ENCODE results near the gene PI4KB. TPM values are rescaled to one million over a fixed set of nuclear protein-coding genes. Genes with fewer than 3 reads are reported as not detected.

PI4KB gene
- total RNA-seq, 2 experiments from 2014 or later = 38.0 to 50.6 TPM

- intact Hi-C loops (cut with micrococcal nuclease; ENCODE audit: unreplicated experiment) = no loop called here
- DNase-seq (ENCODE audit: low spot score) = no peak
- Histone ChIP-seq H4K20me1 (ENCODE audit: insufficient read depth, low read length) (no peaks in the 10 kb centered on the region), H3K36me3 (ENCODE audit: insufficient read depth, low read length) (no peaks in the 10 kb centered on the region), H3K4me1 (ENCODE audit: insufficient read depth, low read length, poor library complexity, severe bottlenecking) (peaks cover 6% of the 10 kb centered on the region), H3K79me2 (ENCODE audit: insufficient read depth, low read depth, low read length) (no peaks in the 10 kb centered on the region), H3K4me2 (ENCODE audit: low read length) (no peak overlapping the region), H3K9me3 (ENCODE audit: low read length) (no peaks in the 10 kb centered on the region), H3K27ac (ENCODE audit: low read depth, low read length, poor library complexity, severe bottlenecking) (no peak overlapping the region), H3K9me2 (ENCODE audit: insufficient read depth, low read length) (no peaks in the 10 kb centered on the region), H2AFZ (ENCODE audit: low read length) (no peak overlapping the region), H3K4me3 (ENCODE audit: low read depth, low read length, poor library complexity, severe bottlenecking) (no peak overlapping the region)
- ChIA-PET POLR2A (interaction anchor here (0.6 to 0.7 kb wide), 2 partner anchors 205 to 1135 kb away, joined by 3 to 6 read pairs; no protein-coding TSS in a partner anchor), CTCF (ENCODE audit: unreplicated experiment) (no interaction called here)
- TF ChIP-seq CTCF (conservative IDR thresholded peaks at IDR 0.05; ENCODE audit: low read length) = no peak
- no peak for TF ChIP-seq EZH2phosphoT487 (IDR thresholded peaks at IDR 0.05; ENCODE audit: borderline replicate concordance, low read depth, low read length)
- BruUV-seq (replicated peaks) = no TSS peak
Measured at GRCh38 chr1:151368393-151369301, 41.4 kb upstream of the PI4KB start.

- no peak overlapping the region for H3K4me3 ChIP-seq (ENCODE audit: low read depth, low read length, poor library complexity, severe bottlenecking)
- DNase-seq (ENCODE audit: low spot score) = no peak
- H3K27ac ChIP-seq (ENCODE audit: low read depth, low read length, poor library complexity, severe bottlenecking) = no peak overlapping the region
- intact Hi-C loops (cut with micrococcal nuclease; ENCODE audit: unreplicated experiment) = no loop called here
- CTCF ChIA-PET (ENCODE audit: unreplicated experiment) = no interaction called here
- H3K79me2 ChIP-seq (ENCODE audit: insufficient read depth, low read depth, low read length) = no peaks in the 10 kb centered on the region
- POLR2A ChIA-PET = interaction anchor here (0.6 to 1.1 kb wide), 2 partner anchors 15 to 19 kb away, joined by 3 read pairs; no protein-coding TSS in a partner anchor
- H3K36me3 ChIP-seq (ENCODE audit: insufficient read depth, low read length) = no peaks in the 10 kb centered on the region
- peaks cover 6% of the 10 kb centered on the region for H3K4me1 ChIP-seq (ENCODE audit: insufficient read depth, low read length, poor library complexity, severe bottlenecking)
- H2AFZ ChIP-seq (ENCODE audit: low read length) = no peak overlapping the region
- TF ChIP-seq CTCF (conservative IDR thresholded peaks at IDR 0.05; ENCODE audit: low read length) (no peak), EZH2phosphoT487 (IDR thresholded peaks at IDR 0.05; ENCODE audit: borderline replicate concordance, low read depth, low read length) (no peak)
- no peaks in the 10 kb centered on the region for H3K9me2 ChIP-seq (ENCODE audit: insufficient read depth, low read length)
- H4K20me1 ChIP-seq (ENCODE audit: insufficient read depth, low read length) = no peaks in the 10 kb centered on the region
- no peak overlapping the region for H3K4me2 ChIP-seq (ENCODE audit: low read length)
- no TSS peak for BruUV-seq (replicated peaks)
- peaks cover 4% of the 10 kb centered on the region; the same call in 1 of the 2 replicates for H3K9me3 ChIP-seq (ENCODE audit: low read length)
Measured at GRCh38 chr1:151367658-151368392, 40.6 kb upstream of the PI4KB start.
